Sigmoid colon (tissue), 4 donors: Measurements from ENCODE around the gene SF1.

Experiments used
- EP300 ChIP-seq, 4 donors: sonication (generic); formaldehyde crosslinking; IDR thresholded peaks; one replicate each; pipeline ENCODE4 v1.6.1; 2017; ENCODE audit warnings: antibody characterized with exemption in 4 of 4
- POLR2A ChIP-seq, 2 donors: fragments of 450-650 bp; IDR thresholded peaks; one replicate each; pipeline ENCODE4 v1.6.1; 2016; ENCODE audit warnings: antibody characterized with exemption in 2 of 2, mild to moderate bottlenecking in 2 of 2, moderate library complexity in 2 of 2
- POLR2AphosphoS5 ChIP-seq, 4 donors: sonication (generic); formaldehyde crosslinking; IDR thresholded peaks; one replicate each; pipeline ENCODE4 v1.6.1; 2017; ENCODE audit warnings: antibody characterized with exemption in 4 of 4
- TF ChIP-seq, protein P1 (sequence below), 4 experiments: fragments of 450-650 bp in 3 of 4; fragments of 200-600 bp in 1 of 4; IDR thresholded peaks; one replicate each; pipeline ENCODE4 v1.5.1; 2016 to 2019; ENCODE audit warnings: antibody characterized with exemption in 4 of 4, mild to moderate bottlenecking in 3 of 4, moderate library complexity in 2 of 4

DNA sequence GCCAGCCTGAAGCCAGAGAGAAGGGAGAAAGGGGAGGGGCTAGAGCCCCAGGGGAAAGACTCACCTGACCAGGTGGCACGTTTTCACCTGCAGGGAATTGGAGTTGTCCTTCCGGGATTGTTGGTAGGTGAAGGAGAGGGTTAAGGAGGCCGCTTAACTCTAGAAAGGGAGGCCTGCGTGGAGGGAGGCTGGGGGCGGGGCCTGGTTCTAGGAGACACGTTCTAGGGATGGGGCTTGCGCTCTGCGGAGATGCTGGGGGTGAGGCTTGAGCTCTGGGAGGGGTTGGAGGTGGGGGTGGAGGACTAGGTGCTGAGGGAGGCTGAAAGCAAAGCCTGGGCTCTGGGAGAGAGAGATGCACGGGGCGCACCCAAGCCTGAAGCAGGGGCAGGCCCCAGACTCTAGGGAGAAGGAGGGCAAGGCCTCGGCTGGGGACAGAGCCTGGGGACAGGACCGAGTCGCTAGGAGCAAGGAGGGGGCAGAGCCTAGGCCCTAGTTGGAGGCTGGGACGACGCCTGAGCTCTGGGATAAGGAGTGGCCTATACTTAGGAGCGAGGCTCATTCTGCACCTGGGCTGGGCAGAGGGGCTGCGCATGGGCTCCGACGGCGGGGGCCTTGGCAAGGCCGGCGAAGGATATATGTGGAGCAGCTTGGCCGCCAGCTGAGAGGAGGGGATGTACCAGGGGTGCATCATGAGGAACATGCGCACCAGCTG, 36.8 kb downstream of the SF1 start:
- TF ChIP-seq, protein P1, sequence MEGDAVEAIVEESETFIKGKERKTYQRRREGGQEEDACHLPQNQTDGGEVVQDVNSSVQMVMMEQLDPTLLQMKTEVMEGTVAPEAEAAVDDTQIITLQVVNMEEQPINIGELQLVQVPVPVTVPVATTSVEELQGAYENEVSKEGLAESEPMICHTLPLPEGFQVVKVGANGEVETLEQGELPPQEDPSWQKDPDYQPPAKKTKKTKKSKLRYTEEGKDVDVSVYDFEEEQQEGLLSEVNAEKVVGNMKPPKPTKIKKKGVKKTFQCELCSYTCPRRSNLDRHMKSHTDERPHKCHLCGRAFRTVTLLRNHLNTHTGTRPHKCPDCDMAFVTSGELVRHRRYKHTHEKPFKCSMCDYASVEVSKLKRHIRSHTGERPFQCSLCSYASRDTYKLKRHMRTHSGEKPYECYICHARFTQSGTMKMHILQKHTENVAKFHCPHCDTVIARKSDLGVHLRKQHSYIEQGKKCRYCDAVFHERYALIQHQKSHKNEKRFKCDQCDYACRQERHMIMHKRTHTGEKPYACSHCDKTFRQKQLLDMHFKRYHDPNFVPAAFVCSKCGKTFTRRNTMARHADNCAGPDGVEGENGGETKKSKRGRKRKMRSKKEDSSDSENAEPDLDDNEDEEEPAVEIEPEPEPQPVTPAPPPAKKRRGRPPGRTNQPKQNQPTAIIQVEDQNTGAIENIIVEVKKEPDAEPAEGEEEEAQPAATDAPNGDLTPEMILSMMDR (IDR thresholded peaks at IDR 0.05), result no peak
- TF ChIP-seq POLR2A (IDR thresholded peaks at IDR 0.05) (no peak), EP300 (IDR thresholded peaks at IDR 0.05) (no peak), POLR2AphosphoS5 (IDR thresholded peaks at IDR 0.05) (no peak)
